C4-2B (cell line): ENCODE data around the gene PLEK2.

Source experiments
- ZFX ChIP-seq: fragments of 450-650 bp; IDR thresholded peaks from 2 replicates; pipeline ENCODE4 v1.6.1; 2017
- TF ChIP-seq, protein P1 (sequence below): fragments of 450-650 bp; conservative IDR thresholded peaks from 2 replicates; pipeline ENCODE4 v1.5.1; 2017; ENCODE audit warnings: mild to moderate bottlenecking

DNA sequence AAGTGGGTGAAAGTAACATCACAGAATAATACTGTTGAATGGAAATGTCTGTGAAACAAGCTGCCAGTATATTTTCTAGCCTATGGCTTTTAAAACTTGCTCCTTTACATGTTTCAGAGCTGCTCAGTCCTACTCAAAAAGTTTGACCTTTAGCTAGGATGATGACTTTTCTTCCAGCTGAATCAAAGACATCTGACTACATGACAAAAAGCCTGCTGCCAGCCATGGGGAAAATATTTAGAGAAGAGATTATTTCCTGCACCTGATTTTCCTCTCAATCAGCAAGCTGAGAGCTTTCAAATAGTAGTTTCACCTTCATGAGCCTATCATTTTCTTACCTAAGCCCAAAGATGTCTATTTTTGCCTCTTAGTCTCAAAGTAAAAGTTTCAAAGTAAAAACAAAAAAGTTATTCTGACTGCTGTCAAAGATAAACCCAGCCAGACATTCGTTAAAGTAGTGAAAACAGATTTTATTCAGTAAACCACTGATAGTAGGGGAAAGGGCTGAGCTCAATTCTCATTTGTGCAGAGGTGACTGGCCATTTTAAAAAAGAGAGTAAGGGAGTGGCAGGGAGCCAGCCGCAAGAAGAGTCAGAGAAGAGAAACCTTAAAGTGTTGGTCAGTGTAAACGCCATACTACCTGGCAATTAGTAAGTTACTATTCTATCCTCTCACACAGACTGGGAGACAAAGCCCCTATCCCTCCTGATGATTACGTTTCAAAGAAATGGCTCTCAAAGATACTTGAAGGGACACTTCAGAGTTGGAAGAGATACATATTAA lies 54.6 kb downstream of the PLEK2 start:
- TF ChIP-seq, protein P1, sequence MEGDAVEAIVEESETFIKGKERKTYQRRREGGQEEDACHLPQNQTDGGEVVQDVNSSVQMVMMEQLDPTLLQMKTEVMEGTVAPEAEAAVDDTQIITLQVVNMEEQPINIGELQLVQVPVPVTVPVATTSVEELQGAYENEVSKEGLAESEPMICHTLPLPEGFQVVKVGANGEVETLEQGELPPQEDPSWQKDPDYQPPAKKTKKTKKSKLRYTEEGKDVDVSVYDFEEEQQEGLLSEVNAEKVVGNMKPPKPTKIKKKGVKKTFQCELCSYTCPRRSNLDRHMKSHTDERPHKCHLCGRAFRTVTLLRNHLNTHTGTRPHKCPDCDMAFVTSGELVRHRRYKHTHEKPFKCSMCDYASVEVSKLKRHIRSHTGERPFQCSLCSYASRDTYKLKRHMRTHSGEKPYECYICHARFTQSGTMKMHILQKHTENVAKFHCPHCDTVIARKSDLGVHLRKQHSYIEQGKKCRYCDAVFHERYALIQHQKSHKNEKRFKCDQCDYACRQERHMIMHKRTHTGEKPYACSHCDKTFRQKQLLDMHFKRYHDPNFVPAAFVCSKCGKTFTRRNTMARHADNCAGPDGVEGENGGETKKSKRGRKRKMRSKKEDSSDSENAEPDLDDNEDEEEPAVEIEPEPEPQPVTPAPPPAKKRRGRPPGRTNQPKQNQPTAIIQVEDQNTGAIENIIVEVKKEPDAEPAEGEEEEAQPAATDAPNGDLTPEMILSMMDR = no peak
- TF ChIP-seq ZFX = no peak
